ENCODE data around the gene DBF4B. TPM values are rescaled to one million over a fixed set of nuclear protein-coding genes. Genes with fewer than 3 reads are reported as not detected.

The DBF4B gene
- total RNA-seq, 3 donors from 2014 or later: 4.9 to 10.2 (median 7.2) TPM

DNA sequence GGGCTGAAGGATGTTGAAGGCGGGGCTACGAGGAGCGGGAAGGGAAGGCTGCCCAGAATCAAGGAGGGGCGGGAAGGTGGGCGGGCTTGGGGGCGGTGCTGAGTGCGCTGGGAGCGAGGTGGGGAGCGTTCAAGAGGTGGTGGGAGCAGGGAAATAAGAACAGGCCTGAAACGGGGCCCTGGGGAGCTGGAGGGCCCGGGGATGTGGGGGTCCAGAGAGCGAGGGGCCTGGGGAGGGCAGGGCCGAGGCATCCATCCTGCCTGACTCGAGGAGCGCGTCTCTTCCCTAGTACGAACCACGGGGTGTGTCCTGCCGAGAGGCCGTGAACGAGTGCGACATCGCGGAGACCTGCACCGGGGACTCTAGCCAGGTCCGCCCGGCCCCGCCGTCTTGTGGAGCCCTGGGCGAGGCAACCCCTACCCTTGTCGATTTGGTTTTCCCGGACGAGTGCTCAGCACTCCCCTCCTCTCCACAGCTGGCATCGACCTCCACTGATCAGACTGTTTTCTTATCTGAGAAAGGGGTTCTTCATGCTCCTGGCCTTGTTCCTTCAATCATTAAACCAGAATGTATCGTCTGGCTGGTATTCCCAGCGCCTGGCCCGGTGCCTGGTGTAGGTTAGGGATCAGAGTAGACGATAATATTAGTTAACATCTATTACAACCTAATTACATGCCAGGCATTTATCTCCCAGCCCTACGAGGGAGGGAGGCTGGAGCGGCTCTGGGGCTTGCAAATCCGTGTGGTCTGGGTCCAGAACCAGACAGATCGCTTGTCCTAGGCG is 67.6 kb downstream of the DBF4B start:
- Histone ChIP-seq H3K9me3 (no peaks in the 10 kb centered on the region), H3K4me3 (no peak overlapping the region), H3K4me1 (ENCODE audit: low read depth) (peaks cover 22% of the 10 kb centered on the region), H3K36me3 (ENCODE audit: low read depth) (no peaks in the 10 kb centered on the region)
- intact Hi-C loops (cut with DNase I, micrococcal nuclease): loop anchor here (2.0 to 10.0 kb wide), 5 partner anchors 51 to 259 kb away; no protein-coding TSS in a partner anchor
- peak; percentile 37 for ATAC-seq
- TF ChIP-seq, protein P1, sequence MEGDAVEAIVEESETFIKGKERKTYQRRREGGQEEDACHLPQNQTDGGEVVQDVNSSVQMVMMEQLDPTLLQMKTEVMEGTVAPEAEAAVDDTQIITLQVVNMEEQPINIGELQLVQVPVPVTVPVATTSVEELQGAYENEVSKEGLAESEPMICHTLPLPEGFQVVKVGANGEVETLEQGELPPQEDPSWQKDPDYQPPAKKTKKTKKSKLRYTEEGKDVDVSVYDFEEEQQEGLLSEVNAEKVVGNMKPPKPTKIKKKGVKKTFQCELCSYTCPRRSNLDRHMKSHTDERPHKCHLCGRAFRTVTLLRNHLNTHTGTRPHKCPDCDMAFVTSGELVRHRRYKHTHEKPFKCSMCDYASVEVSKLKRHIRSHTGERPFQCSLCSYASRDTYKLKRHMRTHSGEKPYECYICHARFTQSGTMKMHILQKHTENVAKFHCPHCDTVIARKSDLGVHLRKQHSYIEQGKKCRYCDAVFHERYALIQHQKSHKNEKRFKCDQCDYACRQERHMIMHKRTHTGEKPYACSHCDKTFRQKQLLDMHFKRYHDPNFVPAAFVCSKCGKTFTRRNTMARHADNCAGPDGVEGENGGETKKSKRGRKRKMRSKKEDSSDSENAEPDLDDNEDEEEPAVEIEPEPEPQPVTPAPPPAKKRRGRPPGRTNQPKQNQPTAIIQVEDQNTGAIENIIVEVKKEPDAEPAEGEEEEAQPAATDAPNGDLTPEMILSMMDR (IDR thresholded peaks at IDR 0.05): no peak
- DNase-seq: no peak

DNA sequence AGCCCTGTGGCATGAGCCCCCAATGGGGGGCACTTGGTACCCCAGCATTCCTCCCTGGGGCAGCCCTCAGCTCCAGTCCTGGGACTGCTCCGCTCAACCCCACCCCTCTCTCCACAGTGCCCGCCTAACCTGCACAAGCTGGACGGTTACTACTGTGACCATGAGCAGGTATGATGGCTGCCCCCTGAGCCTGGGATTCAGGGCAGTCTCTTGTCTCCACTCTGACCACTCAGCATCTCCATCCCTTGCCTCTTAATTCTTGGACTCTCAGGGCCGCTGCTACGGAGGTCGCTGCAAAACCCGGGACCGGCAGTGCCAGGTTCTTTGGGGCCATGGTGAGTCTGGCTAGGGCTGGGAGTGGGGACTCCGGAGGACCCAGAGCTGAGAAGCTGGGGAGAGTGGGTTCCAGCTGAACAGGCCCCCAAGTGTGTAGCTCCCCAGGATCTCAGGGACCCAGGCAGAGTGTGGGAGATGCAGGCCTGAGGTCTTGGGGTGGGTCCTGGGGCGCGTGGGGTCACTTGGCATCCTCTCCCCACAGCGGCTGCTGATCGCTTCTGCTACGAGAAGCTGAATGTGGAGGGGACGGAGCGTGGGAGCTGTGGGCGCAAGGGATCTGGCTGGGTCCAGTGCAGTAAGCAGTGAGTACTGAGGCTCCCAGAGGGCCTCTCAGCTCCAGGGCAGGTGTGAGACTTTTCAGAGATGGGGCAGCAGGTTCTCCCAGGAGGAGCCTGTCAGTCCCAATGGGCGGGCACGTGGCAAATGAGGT is 68.3 kb downstream of the DBF4B start:
- DNase-seq (no peak), ATAC-seq (no peak)
- no peaks in the 10 kb centered on the region for H3K9me3 ChIP-seq
- H3K4me3 ChIP-seq: no peak overlapping the region
- H3K4me1 ChIP-seq (ENCODE audit: low read depth): peaks cover 22% of the 10 kb centered on the region
- TF ChIP-seq, protein P1 (IDR thresholded peaks at IDR 0.05): no peak
- no peaks in the 10 kb centered on the region for H3K36me3 ChIP-seq (ENCODE audit: low read depth)
- intact Hi-C loops (cut with DNase I, micrococcal nuclease): loop anchor here (5.0 to 10.0 kb wide), 4 partner anchors 50 to 258 kb away; no protein-coding TSS in a partner anchor

DNA sequence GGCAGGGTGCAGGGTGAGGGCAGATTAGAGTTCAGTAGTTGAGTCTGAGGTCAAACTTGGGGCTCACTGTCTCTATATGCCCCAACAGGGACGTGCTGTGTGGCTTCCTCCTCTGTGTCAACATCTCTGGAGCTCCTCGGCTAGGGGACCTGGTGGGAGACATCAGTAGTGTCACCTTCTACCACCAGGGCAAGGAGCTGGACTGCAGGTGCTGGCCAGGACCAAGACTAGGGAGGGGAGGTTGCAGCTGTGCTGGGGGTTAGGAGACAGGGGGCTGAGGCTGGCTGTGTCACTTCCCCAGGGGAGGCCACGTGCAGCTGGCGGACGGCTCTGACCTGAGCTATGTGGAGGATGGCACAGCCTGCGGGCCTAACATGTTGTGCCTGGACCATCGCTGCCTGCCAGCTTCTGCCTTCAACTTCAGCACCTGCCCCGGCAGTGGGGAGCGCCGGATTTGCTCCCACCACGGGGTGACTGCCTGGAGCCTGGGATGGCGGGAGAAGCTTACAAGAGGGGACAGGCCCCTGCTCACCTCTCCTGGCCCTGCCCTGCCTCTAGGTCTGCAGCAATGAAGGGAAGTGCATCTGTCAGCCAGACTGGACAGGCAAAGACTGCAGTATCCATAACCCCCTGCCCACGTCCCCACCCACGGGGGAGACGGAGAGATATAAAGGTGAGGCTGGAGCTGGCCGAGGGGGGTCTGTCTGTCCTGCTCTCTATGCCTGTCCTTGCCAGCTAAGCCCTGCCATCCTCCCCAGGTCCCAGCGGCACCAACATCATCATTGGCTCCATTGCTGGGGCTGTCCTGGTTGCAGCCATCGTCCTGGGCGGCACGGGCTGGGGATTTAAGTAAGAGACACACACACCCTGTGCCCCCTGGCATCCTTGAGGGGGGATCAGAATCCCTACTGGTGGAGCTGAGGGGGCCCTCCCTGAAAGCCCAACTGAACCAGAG is 69.2 kb downstream of the DBF4B start:
- no peaks in the 10 kb centered on the region for H3K9me3 ChIP-seq
- H3K4me1 ChIP-seq (ENCODE audit: low read depth): peaks cover 22% of the 10 kb centered on the region
- H3K36me3 ChIP-seq (ENCODE audit: low read depth): no peaks in the 10 kb centered on the region
- ATAC-seq: no peak
- peak in 1 of 3 donors; percentile 46 for DNase-seq
- intact Hi-C loops (cut with DNase I, micrococcal nuclease): loop anchor here (5.0 to 10.0 kb wide), 4 partner anchors 50 to 257 kb away; no protein-coding TSS in a partner anchor
- TF ChIP-seq, protein P1 (IDR thresholded peaks at IDR 0.05): no peak
- no peak overlapping the region for H3K4me3 ChIP-seq

DNA sequence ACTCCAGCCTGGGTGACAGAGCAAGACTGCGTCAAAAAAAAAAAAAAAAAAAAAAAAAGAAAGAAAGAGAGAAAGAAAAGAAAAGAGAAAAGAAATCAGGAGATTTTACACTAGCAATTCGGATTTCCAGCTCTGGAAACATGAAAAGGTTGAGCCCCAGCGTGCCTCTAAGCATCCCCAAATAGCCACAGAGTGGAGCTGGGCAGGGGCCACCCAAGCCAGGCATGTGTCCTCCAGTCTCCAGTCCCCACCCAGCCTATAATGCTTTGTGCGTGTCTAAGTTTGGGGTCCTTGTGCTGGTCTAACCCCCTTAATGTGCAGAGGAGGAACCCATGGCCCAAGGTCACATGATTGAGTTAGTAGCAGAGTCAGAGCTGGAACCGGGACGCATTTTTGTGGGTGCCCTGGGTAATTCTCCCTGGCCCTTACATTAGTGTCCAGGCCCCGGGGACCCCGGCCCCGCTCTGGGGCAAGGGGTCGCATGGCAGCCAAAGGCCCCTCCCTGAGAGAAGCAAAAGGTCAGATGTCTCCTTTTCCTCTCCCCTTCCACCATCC is 70.3 kb downstream of the DBF4B start:
- no peak for DNase-seq
- ATAC-seq: no peak
- Histone ChIP-seq H3K4me3 (no peak overlapping the region), H3K9me3 (no peaks in the 10 kb centered on the region), H3K4me1 (ENCODE audit: low read depth) (peaks cover 22% of the 10 kb centered on the region), H3K36me3 (ENCODE audit: low read depth) (no peaks in the 10 kb centered on the region)
- TF ChIP-seq, protein P1 (IDR thresholded peaks at IDR 0.05): no peak
- intact Hi-C loops (cut with DNase I, micrococcal nuclease): loop anchor here (5.0 to 10.0 kb wide), 4 partner anchors 49 to 256 kb away; no protein-coding TSS in a partner anchor
